Erythroblast (primary cell): ENCODE data around the gene CTNS.

ENCODE experiments used
- DNase-seq, 2 experiments: peaks; one replicate each; lab custom pipeline; 2025; lab: John Stamatoyannopoulos, UW
- GATA1 ChIP-seq: IDR thresholded peaks from 2 replicates; pipeline ENCODE4 v1.6.1; 2011; ENCODE audit warnings: low read depth, mild to moderate bottlenecking, control low read depth, low read length, moderate library complexity
- POLR2A ChIP-seq: IDR thresholded peaks from 2 replicates; pipeline ENCODE4 v1.6.1; 2011; ENCODE audit warnings: mild to moderate bottlenecking, low read length

Gene CTNS

GRCh38 chr17:3678095-3678820, 41.7 kb downstream of the CTNS start:
- no peak for DNase-seq
- TF ChIP-seq POLR2A (no peak), GATA1 (no peak)

DNA sequence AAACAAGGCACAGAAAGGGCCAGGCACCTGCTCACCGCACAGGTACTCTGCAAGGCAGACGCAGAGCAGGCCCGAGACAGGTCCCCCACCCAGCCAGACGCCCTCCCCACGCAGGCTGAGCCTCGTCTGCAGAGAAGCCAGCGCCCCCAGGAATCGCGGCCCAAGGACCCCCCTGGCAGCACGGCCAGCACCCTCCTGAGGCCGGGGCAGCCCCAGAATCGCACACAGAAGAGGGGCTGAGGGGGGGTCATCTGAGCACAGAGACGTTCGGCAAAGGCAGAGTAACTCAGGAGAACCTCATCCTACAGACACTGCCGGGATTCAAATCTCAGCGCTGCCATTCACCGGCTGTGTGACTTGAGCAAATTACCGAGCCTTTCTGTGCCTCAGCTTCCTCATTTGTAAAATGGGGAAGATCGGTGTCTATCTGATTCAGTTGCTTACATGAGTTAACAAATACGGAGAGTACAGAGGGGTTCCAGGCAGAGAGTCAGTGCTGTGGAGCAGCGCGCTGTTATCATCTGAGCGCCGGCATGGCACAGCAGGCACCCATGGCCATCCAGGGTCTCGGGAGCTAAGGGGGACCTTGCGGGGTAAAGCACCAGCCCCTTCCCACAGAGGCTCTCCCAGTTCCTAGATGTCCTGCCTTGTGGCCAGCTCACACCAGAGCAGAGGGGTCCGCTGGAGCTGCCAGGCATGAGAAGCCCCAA, 42.4 kb downstream of the CTNS start:
- no peak for DNase-seq
- TF ChIP-seq GATA1 (no peak), POLR2A (no peak)

DNA sequence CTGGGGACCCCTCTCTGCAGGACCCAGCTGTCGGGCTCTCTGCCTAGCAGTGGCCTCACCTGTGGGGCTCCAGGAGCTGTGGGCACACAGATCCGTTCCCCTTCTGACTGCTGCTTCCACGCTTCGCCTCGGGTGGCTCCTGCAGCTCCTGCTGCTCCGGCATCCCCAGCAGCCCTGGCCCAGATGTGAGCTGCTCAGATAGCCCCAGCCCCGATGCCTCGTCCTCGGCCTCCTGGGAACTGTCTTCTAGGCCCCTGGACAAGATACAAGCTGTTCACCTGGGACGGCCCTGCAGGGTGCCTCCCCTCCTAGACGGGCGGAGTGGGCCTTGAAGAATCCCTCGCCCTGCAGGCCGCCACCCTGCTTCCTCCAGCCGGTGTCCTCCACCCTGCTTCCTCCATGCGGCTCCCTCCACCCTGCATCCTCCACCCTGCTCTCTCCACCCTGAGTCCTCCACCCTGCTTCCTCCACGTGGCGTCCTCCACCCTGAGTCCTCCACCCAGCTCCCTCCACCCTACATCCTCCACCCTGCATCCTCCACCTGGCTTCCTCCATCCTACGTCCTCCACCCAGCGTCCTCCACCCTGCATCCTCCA, 43.1 kb downstream of the CTNS start:
- DNase-seq, result no peak
- TF ChIP-seq GATA1 (no peak), POLR2A (no peak)

GRCh38 chr17:3681057-3681456, 44.5 kb downstream of the CTNS start:
- DNase-seq, result no peak

DNA sequence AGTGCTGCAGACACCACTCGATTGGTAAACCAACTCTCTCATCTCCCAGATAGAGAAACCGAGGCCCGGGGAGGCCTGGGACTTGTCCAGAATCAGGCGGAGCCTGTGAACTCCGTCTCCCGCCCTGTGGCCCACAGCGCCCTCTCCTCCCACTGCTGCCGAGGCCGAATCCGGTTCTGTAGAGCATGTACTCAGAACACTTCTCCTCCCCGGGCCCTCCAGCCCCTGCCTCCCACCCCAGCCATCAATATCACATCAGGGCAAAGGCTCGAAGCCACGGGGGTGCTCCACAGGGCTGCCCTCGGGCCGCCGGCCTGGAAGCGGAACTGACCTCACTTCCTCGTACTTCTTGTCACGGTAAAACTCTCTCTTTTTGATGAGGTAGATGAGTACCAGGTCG, 45.0 kb downstream of the CTNS start:
- no peak for TF ChIP-seq POLR2A
- no peak for TF ChIP-seq GATA1
- no peak for DNase-seq

More at GRCh38 chr17:3681057-3681456, 44.5 kb downstream of the CTNS start:
- TF ChIP-seq GATA1 (no peak), POLR2A (no peak)

GRCh38 chr17:3682033-3682432, 45.5 kb downstream of the CTNS start:
- no peak for DNase-seq
- TF ChIP-seq GATA1 (no peak), POLR2A (no peak)

GRCh38 chr17:3683054-3683511, 46.5 kb downstream of the CTNS start:
- DNase-seq, result peak; percentile 33 to 62
- no peak for TF ChIP-seq POLR2A
- TF ChIP-seq GATA1, result no peak

DNA sequence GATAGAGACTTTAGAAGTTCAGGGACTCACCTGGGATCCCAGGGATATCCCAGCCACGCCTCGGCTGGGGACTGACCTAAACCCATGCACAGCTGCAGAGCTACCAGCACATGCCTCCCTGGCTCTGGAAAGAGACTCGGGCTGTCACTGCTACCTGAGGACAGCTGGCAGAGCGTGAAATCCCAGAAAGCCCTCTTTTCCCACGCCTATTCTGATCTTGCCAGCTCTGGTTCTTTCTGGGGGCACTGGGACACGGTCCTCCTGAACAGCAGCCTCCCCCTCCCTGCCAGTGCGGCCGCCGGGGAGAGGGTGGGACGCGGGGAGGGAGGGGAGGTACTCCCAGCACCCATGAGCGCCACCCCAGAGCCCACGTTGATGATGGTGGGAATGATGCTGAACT, 48.6 kb downstream of the CTNS start:
- no peak for DNase-seq
- no peak for TF ChIP-seq GATA1
- no peak for TF ChIP-seq POLR2A

- DNase-seq, result no peak
- no peak for TF ChIP-seq POLR2A
- no peak for TF ChIP-seq GATA1
Measured at GRCh38 chr17:3688027-3688553, 51.5 kb downstream of the CTNS start.

- no peak for DNase-seq
- TF ChIP-seq GATA1, result no peak
- TF ChIP-seq POLR2A, result no peak
Measured at GRCh38 chr17:3688852-3689261, 52.3 kb downstream of the CTNS start.

DNA sequence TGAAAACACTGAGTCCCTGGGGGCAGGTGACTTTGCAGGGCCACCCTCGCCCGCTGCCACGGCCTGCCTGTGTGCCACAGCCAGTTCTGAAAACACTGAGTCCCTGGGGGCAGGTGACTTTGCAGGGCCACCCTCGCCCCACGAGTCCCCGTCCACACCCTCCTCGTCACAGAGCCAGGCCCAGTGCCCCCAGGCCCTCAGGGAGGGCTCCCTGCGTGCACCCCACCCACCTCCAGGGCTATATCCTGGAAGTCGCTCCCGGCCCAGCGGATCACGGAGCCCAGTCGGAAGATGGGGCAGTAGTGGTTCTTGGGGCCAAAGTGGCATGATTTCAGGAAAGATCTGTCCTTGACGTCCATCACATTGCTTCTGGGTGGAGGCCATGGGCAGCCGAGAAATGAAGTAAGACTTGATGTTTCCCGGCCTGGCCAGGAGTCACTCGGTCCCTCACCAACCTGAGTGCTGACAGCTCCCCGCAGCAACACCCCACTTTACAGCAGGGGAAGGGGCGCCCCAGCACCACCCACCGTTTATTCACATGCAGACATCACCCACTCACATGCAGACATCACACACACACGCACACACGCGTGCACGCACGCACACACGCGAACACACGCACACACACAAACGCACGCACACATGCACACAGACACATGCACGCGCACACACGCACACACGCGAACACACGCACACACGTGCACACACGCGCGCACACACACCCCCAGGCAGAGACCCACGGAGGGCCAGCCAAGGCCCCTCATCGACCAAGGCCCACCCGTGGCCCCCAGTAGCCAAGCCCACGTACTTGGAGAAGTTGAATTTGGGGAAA, 52.9 kb downstream of the CTNS start:
- DNase-seq, result no peak
- TF ChIP-seq POLR2A, result no peak
- TF ChIP-seq GATA1, result no peak

- no peak for TF ChIP-seq GATA1
- no peak for TF ChIP-seq POLR2A
- no peak for DNase-seq
Measured at GRCh38 chr17:3690094-3690715, 53.6 kb downstream of the CTNS start.

DNA sequence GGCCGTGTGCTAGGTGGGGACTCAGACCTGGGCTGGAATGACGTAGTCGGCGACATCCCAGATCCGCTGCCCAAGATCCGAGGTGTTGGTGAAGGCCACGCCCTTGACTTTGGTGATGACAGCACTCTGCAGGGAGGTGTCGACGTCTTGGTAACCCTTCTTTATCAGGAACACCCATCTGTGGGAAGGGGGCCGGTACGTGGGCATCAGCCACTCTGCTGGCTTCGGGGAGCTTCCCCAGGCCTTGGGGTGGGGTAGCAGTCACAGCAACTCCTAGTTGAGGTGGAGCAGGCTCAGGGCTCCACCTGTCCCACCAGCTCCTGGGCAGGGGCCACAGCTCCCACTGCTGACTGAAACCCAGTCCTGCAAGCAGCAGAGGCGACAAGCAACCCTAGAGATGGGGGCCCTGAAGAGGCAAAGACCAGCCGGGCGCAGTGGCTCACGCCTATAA, 55.1 kb downstream of the CTNS start:
- no peak for TF ChIP-seq POLR2A
- no peak for TF ChIP-seq GATA1
- no peak for DNase-seq

GRCh38 chr17:3692346-3692745, 55.8 kb downstream of the CTNS start:
- TF ChIP-seq POLR2A (no peak), GATA1 (no peak)

More at GRCh38 chr17:3692346-3692745, 55.8 kb downstream of the CTNS start:
- peak; percentile 24 to 35 for DNase-seq
